ENCODE data around the gene CCT5. TPM values are rescaled to one million over a fixed set of nuclear protein-coding genes. Genes with fewer than 3 reads are reported as not detected.
A peak's percentile ranks its signal among the peaks of the same experiment; 100 is the strongest.
"Not testable (repeated sequence)": the region's sequence is repeated elsewhere in the genome, so short reads cannot be mapped to it uniquely, and the experiment has no call there.

CCT5 gene
- total RNA-seq, 4 donors from 2014 or later, result 69.1 to 150 (median 125) TPM

GRCh38 chr5:10265245-10266109, 15.4 kb downstream of the CCT5 start:
- 65 to 70% methylated on average over 6 of the region's 6 CpGs for WGBS, 2 donors
- no peak overlapping the region for H3K4me3 ChIP-seq (ENCODE audit: low read depth, poor library complexity, severe bottlenecking)
- intact Hi-C loops (cut with DNase I; ENCODE audit: low total_unique reads), result no loop called here
- DNase-seq (ENCODE audit: low spot score in 2 of 2), result no peak
- no peak for TF ChIP-seq POLR2A (IDR thresholded peaks at IDR 0.05)
- no peak for TF ChIP-seq CTCF (IDR thresholded peaks at IDR 0.05)

- no peak overlapping the region for H3K4me3 ChIP-seq (ENCODE audit: low read depth, poor library complexity, severe bottlenecking)
- intact Hi-C loops (cut with DNase I; ENCODE audit: low total_unique reads), result no loop called here
- TF ChIP-seq CTCF (IDR thresholded peaks at IDR 0.05) (no peak), POLR2A (IDR thresholded peaks at IDR 0.05) (no peak)
- 69 to 72% methylated on average over 4 of the region's 4 CpGs for WGBS, 2 donors
- DNase-seq (ENCODE audit: low spot score in 2 of 2), result no peak
Observed at GRCh38 chr5:10266137-10266536, 16.1 kb downstream of the CCT5 start.

GRCh38 chr5:10266839-10267238, 16.8 kb downstream of the CCT5 start:
- 85% methylated on average over 4 of the region's 4 CpGs for WGBS, 2 donors
- intact Hi-C loops (cut with DNase I; ENCODE audit: low total_unique reads), result no loop called here
- no peak for DNase-seq (ENCODE audit: low spot score in 2 of 2)
- H3K4me3 ChIP-seq (ENCODE audit: low read depth, poor library complexity, severe bottlenecking), result no peak overlapping the region
- TF ChIP-seq CTCF (IDR thresholded peaks at IDR 0.05) (no peak), POLR2A (IDR thresholded peaks at IDR 0.05) (no peak)

- intact Hi-C loops (cut with DNase I; ENCODE audit: low total_unique reads), result no loop called here
- no peak for DNase-seq (ENCODE audit: low spot score in 2 of 2)
- H3K4me3 ChIP-seq (ENCODE audit: low read depth, poor library complexity, severe bottlenecking), result no peak overlapping the region
- 91% methylated on average over 10 of the region's 10 CpGs for WGBS, 2 donors
- no peak for TF ChIP-seq CTCF (IDR thresholded peaks at IDR 0.05)
- TF ChIP-seq POLR2A (IDR thresholded peaks at IDR 0.05), result no peak
Observed at GRCh38 chr5:10268100-10268499, 18.0 kb downstream of the CCT5 start.

- 81 to 86% methylated on average over 9 of the region's 9 CpGs for WGBS, 2 donors
- H3K4me3 ChIP-seq (ENCODE audit: low read depth, poor library complexity, severe bottlenecking), result no peak overlapping the region
- intact Hi-C loops (cut with DNase I; ENCODE audit: low total_unique reads), result no loop called here
- peak in 1 of 2 donors; percentile 76 for DNase-seq (ENCODE audit: low spot score in 2 of 2)
- no peak for TF ChIP-seq POLR2A (IDR thresholded peaks at IDR 0.05)
- no peak for TF ChIP-seq CTCF (IDR thresholded peaks at IDR 0.05)
Observed at GRCh38 chr5:10272053-10272874, 22.2 kb downstream of the CCT5 start.

- DNase-seq (ENCODE audit: low spot score in 2 of 2), result peak in 1 of 2 donors; percentile 23
- intact Hi-C loops (cut with DNase I; ENCODE audit: low total_unique reads); H3K4me3 ChIP-seq (ENCODE audit: low read depth, poor library complexity, severe bottlenecking): not testable (repeated sequence)
- WGBS, 2 donors, result 75 to 77% methylated on average over 6 of the region's 6 CpGs
Observed at GRCh38 chr5:10272875-10273209, 22.8 kb downstream of the CCT5 start.
